HG03432 (cell line): ENCODE data around the gene UNC5A.

Experiments
- ATAC-seq: cut with Tn5 transposase; IDR thresholded peaks from one replicate; pipeline ENCODE4 v1.9.1; 2021; ENCODE audit warnings: mild to moderate bottlenecking, moderate library complexity; ENCODE audit not compliant: unreplicated experiment

The UNC5A gene

DNA sequence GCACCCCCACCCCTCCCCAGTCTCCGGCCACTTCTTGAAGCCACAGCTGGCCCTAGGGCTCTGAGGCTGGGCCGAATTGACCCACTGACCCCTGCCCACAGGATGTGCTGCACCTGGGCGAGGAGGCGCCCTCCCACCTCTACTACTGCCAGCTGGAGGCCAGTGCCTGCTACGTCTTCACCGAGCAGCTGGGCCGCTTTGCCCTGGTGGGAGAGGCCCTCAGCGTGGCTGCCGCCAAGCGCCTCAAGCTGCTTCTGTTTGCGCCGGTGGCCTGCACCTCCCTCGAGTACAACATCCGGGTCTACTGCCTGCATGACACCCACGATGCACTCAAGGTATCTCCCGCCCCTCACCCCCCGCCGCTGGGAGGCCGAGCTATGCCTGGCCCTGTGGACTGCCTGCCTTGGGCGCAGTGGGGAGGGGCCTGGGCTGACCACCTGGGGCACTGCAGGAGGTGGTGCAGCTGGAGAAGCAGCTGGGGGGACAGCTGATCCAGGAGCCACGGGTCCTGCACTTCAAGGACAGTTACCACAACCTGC is 67.5 kb downstream of the UNC5A start:
- ATAC-seq = no peak

DNA sequence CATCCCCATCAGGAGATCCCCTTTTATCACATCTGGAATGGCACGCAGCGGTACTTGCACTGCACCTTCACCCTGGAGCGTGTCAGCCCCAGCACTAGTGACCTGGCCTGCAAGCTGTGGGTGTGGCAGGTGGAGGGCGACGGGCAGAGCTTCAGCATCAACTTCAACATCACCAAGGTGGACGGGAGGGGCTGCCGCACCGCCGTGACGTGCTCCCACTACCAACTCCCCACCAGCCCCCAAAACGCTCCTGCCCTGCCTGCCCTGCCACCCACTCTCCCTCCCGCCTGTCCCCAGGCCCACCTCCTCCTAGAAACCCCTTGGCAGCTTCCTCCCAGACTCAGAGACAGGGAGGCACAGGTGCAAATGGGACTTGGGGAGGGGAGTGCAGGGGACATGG is 68.1 kb downstream of the UNC5A start:
- no peak for ATAC-seq

DNA sequence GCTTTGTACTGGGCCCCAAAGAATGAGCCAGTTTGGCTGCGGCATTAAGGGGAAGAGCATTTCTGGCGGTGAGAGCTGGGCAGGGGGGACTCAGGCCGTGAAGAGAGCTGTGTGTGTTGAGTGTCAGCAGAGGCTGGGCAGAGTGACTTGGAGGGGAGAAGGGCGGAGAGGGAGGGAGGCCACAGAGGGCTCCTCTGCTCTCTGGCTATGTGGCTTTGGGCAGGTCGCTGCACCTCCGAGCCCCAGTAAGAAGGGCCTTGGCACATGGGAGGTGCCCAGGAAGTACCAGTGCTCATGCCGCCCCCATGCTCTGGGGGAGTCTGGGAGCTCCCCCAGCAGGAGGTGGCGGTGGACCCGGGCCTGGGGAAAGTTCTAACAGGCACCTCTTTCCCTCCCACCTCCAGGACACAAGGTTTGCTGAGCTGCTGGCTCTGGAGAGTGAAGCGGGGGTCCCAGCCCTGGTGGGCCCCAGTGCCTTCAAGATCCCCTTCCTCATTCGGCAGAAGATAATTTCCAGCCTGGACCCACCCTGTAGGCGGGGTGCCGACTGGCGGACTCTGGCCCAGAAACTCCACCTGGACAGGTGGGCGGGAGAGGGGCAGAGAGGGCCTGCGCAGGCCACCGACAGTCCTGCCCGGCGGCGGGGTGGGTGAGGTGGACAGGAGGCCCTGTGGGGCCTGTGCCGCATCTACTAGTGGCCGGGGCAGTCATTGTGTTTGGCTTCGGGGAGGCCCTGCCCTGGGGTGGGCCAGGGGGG is 68.7 kb downstream of the UNC5A start:
- ATAC-seq = no peak

GRCh38 chr5:176879663-176880361 is 69.5 kb downstream of the UNC5A start:
- ATAC-seq = no peak

- ATAC-seq = no peak
Measured at GRCh38 chr5:176880366-176881020, 70.1 kb downstream of the UNC5A start.

DNA sequence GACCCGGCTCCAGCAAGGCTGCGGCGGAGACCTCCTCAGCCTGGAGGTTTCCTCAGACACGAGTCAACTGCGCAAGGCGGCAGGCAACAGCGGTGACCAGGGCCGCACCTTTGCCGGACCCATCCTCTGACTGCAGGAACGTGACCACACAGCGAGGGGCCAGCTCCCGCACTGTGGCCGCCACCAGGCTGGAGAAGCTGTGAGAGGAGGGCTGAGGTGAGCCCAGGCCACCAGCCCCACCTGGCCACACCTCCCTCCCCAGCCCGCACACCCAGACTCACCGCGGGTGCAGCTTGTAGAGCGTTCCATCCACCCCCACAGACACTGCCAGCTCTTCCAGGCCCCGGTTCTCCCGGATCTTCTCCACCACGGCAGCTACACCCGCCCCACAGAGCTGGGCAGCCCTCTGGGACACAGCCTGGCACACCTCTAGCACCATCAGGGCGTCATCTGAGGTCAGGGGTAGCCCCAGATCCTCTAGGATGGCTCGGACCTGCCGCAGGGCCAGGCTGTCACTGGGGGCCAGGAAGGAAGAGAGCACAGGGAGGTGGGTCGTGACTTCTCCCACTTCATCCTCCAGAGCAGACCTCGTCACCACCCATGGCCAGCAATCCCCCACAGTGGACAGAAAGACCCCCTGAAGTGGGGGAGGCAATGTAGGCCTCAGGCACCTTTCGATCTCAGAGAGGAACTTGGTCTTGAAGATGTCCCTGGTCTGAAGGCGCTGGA is 70.8 kb downstream of the UNC5A start:
- no peak for ATAC-seq

DNA sequence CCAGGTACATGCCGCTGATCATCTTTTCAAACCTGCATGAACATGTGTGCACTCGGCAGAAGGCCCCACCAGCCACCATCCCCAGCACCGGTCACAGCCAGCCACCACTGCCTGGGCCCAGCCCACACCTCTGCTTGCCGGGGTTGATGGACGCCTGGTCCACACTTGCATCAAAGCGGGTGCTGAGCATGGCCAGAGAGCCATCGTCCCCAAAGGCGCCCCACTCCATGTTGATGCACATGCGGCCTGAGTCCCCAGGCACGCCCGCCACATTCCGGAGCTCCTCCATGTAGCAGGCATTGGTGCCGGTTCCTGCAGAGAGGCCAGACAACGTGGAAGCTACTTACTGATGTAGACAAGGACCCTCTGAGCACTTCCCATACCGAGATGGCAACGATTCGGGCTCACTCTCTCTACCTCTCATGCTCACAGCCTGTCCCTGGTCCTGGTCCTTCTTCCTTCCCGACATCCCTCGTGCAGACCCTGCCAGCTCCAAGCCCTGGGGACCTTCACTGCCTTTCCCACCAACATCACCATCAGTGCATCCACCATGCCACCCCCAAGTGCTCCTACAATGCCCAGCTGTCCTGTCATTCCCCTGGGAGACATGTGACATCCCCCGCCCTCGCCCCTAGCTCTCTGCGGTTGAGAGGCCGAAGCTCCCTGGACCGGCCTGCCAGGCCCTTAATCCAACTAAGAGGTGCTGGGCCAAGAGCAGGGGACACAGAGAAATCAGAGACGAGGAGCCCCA is 71.6 kb downstream of the UNC5A start:
- ATAC-seq = no peak

DNA sequence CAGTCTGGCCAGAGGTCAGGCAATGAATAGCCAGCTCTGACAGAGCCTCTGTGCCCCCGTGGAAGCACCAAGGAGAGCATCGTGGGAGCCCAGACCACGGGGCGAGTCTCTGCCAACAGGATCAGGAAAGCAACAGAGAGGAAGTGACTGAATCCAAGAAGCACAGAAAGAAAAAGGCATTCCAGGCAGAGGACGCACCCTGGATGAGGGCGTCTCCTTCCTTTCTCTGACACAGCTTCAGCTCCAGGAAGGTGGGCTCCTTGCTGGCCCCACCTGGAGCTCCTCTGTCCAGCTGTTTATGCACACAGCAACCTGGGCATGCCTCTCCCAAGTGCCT is 72.2 kb downstream of the UNC5A start:
- no peak for ATAC-seq

DNA sequence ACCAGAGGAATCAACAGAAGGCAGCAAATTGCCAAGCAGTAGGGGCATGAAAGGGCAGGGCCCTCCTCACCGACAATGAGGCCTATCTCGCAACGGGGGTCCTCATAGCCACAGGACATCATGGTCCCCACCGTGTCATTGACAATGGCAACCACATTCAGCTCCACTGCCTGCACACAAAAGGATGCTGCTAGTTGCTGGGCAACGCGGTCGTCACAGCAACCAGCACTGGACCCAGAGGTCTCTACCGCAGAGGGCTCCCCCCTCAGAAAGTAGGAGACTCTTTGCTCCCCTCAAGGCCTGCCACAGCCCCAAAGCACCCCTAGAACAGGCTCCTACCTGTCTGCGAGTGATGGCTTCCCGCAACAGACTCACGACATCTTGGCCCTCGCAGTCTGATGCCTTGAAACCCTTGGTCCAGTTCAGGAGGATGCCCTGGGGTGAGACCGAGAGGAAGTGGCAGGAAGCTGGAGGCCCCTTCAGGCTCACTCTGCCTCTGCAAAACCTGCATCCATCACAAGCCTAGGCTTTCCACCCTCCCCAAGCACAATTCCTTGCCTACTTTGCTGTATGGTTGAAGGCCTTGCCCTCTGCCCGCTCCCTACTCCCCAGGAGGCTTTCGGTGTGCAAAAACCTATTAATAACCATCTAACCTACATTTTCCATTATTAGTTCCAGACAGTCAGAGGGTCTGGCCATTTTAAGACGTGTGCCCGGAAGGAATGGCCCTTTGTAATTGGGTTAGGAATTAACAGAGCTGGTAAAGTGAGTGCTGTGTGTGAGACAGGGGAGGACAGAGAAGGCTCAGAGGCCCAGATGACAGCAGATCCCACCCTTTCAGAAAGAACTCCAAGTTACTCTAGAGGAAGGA is 73.6 kb downstream of the UNC5A start:
- no peak for ATAC-seq

DNA sequence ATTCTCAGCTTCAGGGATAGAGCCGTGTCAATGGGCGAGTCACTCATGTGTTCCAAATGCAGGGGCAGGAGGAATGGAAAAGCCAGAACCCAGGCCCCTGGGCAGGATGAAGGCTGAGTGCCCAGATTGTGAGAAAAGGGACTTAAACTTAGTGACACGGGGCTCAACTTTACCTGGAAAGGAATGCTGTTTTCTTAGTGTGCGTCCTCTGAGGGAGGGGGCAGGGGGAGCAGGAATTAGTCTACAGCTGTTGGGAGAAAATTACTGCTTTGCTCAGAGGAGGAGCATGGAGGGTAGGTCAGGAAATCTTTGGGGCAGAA is 74.2 kb downstream of the UNC5A start:
- ATAC-seq = no peak

DNA sequence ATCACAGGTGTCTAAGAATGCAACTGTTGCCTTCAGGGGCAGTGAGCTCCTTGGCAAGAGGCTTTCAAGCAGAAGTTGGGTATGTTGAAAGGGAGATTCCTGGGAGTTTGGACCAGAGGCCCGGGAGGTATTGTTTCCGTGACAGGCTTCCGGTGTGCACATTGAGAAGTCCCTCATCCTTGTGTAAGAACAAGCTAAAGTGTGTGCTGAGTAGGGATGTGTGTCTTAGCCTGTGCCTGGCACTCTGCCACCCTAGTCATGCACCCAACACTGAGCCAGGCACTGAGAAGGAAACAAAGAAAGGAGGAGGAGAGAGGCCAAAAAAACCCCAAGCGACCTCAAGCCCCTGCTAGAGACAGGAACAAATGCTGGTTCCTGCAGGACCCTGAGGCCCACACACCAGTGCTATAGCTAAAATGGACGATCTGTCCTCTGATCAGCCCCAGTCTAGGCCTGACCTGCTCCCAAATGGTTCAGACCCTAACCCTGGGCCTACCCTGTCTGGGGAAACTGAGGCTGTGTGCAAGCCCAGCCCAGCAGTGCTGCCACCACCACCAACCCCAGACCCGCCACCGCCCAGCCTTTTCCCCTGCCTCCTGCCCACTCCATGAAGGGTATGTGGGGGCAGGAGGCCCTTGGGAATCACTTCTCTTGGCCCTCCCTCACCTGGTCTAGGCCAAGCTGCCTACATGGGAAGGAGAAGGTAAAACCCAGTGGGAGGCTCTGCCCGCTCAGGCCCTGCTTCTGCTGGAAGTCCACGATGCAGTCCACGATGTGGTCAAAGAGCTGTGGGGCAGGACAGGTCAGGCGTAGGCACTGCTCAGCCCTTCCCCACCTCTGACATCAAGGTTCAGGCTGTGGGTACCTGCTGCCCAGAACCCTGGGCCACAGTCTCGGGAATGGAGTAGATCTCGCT is 76.2 kb downstream of the UNC5A start:
- ATAC-seq = no peak

DNA sequence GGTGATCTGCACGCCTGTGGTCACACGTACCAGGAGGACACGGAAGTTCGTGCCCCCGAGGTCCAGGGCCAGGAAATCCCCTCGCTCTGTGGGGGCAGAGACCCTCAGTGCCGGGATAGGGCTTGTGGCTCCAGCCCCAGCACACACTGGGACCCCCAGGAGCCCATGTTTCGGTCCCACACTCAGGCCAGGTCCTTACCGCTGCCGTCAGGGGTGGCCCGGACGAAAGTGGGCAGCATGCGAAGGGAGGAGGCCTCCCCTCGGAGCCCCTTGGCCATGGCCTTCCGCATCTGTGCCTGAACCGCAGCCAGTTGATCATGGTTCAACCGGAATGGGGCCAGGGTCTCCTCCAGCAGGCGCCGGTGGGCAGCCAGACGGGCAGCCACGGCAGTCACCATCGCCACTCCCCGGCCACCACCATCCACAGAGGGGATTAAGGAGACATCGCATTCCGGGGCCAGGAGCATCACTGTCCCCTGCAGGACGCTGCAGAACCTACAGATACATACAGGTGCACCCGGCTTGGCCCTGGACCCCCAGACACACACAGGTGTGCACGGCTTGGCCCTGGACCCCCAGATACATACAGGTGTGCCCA is 77.0 kb downstream of the UNC5A start:
- no peak for ATAC-seq

DNA sequence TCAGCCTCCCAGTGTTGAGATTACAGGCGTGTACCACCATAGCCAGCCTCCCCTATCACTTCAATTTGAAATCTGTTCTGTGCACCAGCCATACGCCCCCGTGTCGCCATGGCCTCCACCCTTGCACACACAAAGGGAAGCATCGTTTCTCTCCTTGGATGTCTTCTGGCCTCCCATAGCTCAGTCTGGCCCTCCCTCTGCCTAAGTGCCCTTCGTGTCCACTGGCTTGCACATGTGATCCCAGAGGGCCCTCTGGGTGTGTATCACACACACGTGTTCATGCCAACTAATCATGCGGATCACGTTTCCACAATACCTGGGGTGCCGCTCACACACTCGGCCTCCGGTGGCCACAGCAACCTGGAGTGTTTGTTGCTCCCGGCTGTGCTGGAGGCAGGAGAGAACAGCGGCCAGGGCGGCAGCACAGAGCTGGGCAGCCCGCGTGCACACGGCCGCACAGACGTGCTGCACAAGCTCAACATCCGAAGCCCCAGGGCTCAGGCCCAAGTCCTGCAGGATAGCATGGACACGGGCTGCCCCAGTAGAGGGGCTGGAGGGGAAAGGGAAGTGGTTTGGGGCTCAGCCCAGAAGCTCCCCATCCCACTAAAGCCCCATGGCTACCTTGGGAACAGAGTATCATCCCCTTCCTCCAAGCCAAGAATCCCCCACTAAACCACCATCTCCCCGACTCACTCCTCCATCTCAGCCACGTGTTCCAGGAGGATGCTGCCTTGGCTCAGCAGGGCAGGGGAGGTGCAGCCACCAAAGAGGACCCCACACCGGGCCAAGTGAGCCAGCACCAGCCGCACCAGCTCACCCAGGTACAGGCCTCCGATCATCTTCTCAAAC is 77.9 kb downstream of the UNC5A start:
- no peak for ATAC-seq

GRCh38 chr5:176888865-176889165 is 78.5 kb downstream of the UNC5A start:
- ATAC-seq = no peak

DNA sequence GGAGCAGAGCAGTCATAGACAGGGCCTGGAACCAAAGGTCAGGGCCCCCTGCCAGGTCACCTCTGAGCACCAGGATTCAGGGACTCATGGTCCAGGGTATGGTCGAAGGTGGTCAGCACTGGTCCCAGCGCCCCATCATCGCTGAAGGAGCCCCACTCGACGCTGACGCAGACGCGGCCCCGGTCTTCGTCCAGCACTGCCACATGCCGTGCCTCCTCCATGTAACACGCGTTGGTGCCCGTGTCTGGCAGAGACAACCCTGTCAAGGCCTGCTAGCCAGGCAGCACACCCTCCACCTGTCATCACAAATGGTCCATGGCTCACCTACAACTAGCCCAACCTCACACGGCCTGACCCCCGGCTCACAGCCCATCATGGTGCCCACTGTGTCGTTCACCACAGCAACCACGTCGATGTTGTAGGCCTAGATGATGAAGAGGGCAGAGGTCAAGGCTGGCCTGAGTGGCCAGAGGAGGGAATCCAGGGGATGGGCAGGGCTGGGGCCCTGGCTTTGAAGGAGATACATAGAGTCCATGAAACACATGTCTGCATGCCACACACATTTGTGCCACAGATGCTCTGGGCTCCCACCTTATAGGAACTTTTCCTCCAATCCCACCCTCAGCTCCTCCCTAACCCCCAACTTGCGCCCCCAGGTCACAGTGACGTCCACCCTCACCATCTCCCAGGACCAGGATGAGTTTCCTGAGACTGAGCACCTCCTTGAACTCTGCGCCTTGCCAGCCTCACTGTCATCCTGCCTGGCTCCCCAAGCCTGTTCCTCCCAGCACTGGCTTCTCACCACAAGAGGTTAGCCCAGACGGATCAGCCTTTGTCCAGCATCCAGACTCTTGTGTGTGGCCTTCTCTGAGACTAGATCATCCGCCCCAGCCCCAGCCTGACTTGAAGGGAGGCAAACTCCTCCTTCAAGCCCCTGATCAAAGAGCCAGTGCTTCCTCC is 79.2 kb downstream of the UNC5A start:
- no peak for ATAC-seq
